Stimulated activated CD4-positive, alpha-beta T cell treated with anti-CD3 and anti-CD28 coated beads, Interleukin-1b, Interleukin-23, amount 100 ng/mL, for 48 hours (primary cell): ENCODE data around the gene ARMC3.

Experiments
- DNase-seq: peaks from one replicate; pipeline ENCODE4 v3.0.0-alpha.2; 2020

The ARMC3 gene

GRCh38 chr10:23081891-23082290 lies 154.0 kb downstream of the ARMC3 start:
- DNase-seq = no peak
